AG04449 (cell line): ENCODE measurements around the gene ACSL4.

ENCODE experiments used
- CTCF ChIA-PET: fragments of 350-600 bp; formaldehyde crosslinking; extraction: SDS; loops from one replicate; lab custom pipeline; 2021; ENCODE audit warnings: antibody characterized with exemption; lab: Yijun Ruan, JAX
- POLR2A ChIA-PET: fragments of 400-600, 350-600 bp; formaldehyde crosslinking; extraction: SDS; loops from one replicate; lab custom pipeline; 2020; ENCODE audit warnings: antibody characterized with exemption, inconsistent platforms; lab: Yijun Ruan, JAX
- DNase-seq: peaks from one replicate; pipeline ENCODE4 v3.0.0-alpha.2; 2010; ENCODE audit warnings: low read depth, low spot score
- H3K4me3 ChIP-seq: 2 replicates; pipeline ENCODE4 v1.5.1; 2011; ENCODE audit warnings: low read depth, mild to moderate bottlenecking, control low read depth, low read length
- TF ChIP-seq, protein P1 (sequence below): IDR thresholded peaks from one replicate; pipeline ENCODE4 v1.5.1; 2011; ENCODE audit warnings: mild to moderate bottlenecking, moderate library complexity, low read length, control low read depth, inconsistent platforms; ENCODE audit not compliant: insufficient read depth; ENCODE audit errors: missing control alignments

Gene ACSL4

DNA sequence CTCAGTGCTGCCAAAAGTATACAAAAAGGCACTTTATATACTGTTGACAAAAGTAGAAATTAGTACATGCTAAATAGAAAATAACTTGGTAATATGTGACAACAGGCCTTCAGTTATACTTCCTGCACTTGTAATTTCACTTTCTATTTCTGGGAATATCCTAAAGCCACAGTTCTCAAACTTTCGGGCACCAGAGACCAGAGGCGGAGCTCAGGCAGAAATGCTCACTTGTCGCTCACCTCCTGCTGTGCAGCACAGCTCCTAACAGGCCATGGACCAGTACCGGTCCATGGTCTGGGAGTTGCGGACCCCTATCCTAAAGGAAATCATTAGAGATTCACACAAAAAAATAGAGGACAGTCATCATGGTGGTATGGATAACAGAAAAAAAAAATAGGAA, 25.7 kb downstream of the ACSL4 start:
- ChIA-PET CTCF (no interaction called here), POLR2A (no interaction called here)
- TF ChIP-seq, protein P1, sequence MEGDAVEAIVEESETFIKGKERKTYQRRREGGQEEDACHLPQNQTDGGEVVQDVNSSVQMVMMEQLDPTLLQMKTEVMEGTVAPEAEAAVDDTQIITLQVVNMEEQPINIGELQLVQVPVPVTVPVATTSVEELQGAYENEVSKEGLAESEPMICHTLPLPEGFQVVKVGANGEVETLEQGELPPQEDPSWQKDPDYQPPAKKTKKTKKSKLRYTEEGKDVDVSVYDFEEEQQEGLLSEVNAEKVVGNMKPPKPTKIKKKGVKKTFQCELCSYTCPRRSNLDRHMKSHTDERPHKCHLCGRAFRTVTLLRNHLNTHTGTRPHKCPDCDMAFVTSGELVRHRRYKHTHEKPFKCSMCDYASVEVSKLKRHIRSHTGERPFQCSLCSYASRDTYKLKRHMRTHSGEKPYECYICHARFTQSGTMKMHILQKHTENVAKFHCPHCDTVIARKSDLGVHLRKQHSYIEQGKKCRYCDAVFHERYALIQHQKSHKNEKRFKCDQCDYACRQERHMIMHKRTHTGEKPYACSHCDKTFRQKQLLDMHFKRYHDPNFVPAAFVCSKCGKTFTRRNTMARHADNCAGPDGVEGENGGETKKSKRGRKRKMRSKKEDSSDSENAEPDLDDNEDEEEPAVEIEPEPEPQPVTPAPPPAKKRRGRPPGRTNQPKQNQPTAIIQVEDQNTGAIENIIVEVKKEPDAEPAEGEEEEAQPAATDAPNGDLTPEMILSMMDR = no peak
- DNase-seq = no peak
- no peak overlapping the region for H3K4me3 ChIP-seq

DNA sequence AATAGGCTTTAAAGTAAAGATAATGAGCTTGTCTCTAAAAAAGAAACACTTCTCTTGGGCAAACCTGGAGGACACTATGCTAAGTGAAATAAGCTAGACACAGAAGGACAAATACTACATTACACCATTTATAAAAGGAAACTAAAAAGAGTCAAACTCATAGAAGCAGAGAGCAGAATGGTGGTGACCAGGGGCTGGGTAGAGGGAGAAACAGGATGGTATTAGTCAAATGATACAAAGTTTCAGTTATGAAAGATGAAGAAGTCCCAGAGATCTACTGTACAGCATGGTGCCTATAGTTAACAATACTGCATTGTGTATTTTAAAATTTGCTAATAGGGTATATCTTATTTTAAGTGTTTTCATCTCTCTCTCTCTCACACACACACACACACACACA, 28.5 kb downstream of the ACSL4 start:
- TF ChIP-seq, protein P1 = no peak
- POLR2A ChIA-PET = no interaction called here
- CTCF ChIA-PET = interaction anchor here (2.2 kb wide), 1 partner anchor 152 kb away, joined by 10 read pairs; no protein-coding TSS in a partner anchor
- no peak for DNase-seq
- H3K4me3 ChIP-seq = no peak overlapping the region

DNA sequence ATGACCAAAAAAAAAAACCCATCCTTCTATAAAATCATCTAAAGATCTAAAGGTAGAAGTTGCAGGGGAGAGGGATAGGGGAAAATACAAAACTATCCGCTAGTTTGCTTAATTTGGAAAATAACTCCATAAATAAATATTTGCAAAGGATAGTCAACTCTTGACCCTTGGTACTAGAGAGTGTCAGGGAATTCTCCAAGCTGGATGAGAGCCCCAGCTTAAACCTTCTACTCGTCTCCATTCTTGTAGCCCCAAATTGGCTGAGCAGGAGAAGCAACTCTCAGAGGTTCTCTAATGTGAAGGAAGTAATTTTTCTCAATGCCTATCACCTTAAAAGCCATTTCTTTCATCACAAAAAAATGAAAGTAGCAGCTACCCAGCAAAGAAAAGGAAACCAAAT, 35.2 kb downstream of the ACSL4 start:
- POLR2A ChIA-PET = no interaction called here
- no peak for DNase-seq
- no peak overlapping the region for H3K4me3 ChIP-seq
- CTCF ChIA-PET = interaction anchor here (1.2 to 2.0 kb wide), 4 partner anchors 11 to 188 kb away, joined by 3 to 6 read pairs (median 4); no protein-coding TSS in a partner anchor
- TF ChIP-seq, protein P1 = no peak

DNA sequence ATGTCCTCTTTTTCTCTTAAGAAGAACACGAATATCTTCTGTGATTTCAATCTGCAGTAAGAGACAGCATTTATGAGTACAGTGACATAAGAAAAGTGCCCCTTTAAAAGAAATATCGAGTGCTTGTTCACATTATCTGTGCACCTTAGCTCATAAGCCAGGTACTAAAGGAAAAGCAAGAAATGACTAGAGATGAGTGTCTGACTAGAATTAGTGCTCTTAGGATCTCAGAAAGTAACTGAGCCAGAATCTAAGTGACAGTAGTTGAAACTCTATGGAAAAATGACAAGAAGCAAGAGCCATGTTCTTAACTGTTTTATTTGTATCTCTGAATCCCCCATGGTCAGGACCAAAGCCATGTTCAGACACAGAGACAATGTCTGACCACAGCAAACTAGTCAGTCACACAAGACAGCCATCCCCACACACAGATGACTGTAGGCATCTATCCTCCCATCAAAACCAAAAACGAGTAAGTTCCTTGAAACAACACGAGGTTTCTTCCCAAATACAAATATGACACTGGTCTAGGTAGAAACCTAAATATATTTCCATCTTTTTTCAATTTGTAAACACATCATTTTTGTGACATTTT, 36.8 kb downstream of the ACSL4 start:
- DNase-seq = no peak
- TF ChIP-seq, protein P1 = no peak
- CTCF ChIA-PET = interaction anchor here (1.2 to 2.6 kb wide), 3 partner anchors 9 to 195 kb away, joined by 6 to 10 read pairs (median 6); no protein-coding TSS in a partner anchor
- H3K4me3 ChIP-seq = no peak overlapping the region
- POLR2A ChIA-PET = no interaction called here

DNA sequence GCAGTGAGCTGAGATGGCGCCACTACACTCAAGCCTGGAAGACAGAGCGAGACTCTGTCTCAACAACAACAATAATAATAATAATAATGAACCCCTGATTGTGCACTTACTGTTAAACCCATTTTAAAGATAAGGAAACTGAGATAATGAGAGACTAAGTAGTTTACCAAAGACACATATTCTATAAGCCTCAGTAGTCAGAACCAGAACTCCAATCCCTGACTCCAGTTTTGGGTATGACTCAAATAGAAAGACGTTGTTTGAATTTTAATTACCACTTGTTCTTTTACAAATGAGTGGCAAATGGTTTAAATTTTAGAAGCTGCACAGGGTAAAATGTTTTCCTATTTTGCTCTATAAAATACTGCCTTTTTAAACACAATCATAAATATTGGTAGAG, 37.4 kb downstream of the ACSL4 start:
- POLR2A ChIA-PET = no interaction called here
- CTCF ChIA-PET = interaction anchor here (1.2 to 2.6 kb wide), 5 partner anchors 10 to 195 kb away, joined by 3 to 10 read pairs (median 6); no protein-coding TSS in a partner anchor
- TF ChIP-seq, protein P1 = no peak

DNA sequence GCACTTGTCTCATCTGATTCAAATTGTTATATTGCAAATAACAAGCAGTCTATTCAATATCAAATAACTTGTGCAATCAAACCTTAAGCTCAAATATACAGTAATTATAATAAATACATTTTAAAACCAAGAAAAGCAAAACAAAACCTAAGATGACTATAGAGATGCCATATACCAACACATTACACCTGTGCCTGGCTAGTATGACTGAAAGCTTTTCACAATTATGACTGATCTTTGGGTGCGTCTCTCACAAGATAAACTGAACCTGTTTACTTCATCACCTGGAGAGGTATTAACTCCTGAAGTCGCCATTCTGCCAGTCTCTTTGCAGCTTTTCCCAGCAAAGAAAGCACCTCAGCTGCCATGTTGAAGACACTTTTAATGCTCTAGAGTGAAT, 41.3 kb downstream of the ACSL4 start:
- ChIA-PET CTCF (interaction anchor here (0.8 to 1.6 kb wide), 5 partner anchors 21 to 206 kb away, joined by 3 to 6 read pairs (median 3); no protein-coding TSS in a partner anchor), POLR2A (no interaction called here)
- TF ChIP-seq, protein P1 = no peak
- H3K4me3 ChIP-seq = no peak overlapping the region
- no peak for DNase-seq

More for the DNA sequence above, 37.4 kb downstream of the ACSL4 start:
- no peak overlapping the region for H3K4me3 ChIP-seq
- no peak for DNase-seq
